HepG2 (cell line): ENCODE measurements around the gene KRTCAP2. TPM values are rescaled to one million over a fixed set of nuclear protein-coding genes. Genes with fewer than 3 reads are reported as not detected.

ENCODE experiments used
- FOXO1 ChIP-seq: sonication (generic); formaldehyde crosslinking; IDR thresholded peaks from 2 replicates; pipeline ENCODE4 v1.4.0; 2020; ENCODE audit warnings: missing genetic modification reagents
- GABPA ChIP-seq, 2 experiments: IDR thresholded peaks; 2 replicates each; pipeline ENCODE4 v1.6.1; 2011 to 2016; ENCODE audit warnings: low read depth in 2 of 2, low read length in 1 of 2, missing biosample characterization in 1 of 2, missing genetic modification characterization in 1 of 2
- MEIS1 ChIP-seq: sonication (generic); formaldehyde crosslinking; IDR thresholded peaks from 2 replicates; pipeline ENCODE4 v1.9.0; 2021; ENCODE audit warnings: mild to moderate bottlenecking, missing genetic modification reagents, moderate library complexity, borderline replicate concordance
- MXD4 ChIP-seq: IDR thresholded peaks from 2 replicates; pipeline ENCODE4 v1.6.1; 2016; ENCODE audit warnings: mild to moderate bottlenecking, missing biosample characterization, missing genetic modification reagents
- PPARG ChIP-seq: conservative IDR thresholded peaks from 2 replicates; pipeline ENCODE4 v1.6.1; 2016; ENCODE audit warnings: missing biosample characterization, missing genetic modification reagents
- TFAP4 ChIP-seq: sonication (generic); IDR thresholded peaks from 2 replicates; pipeline ENCODE4 v1.6.1; 2016; ENCODE audit warnings: low read depth, borderline replicate concordance
- ZNF605 ChIP-seq: sonication (generic); formaldehyde crosslinking; IDR thresholded peaks from 2 replicates; pipeline ENCODE4 v1.8.0; 2022; ENCODE audit warnings: mild to moderate bottlenecking, missing genetic modification reagents
- ZNF609 ChIP-seq: sonication (generic); formaldehyde crosslinking; IDR thresholded peaks from 2 replicates; pipeline ENCODE4 v1.4.0; 2020; ENCODE audit warnings: mild to moderate bottlenecking, missing genetic modification reagents, borderline replicate concordance
- ZNF724P ChIP-seq: sonication (generic); formaldehyde crosslinking; IDR thresholded peaks from 2 replicates; pipeline ENCODE4 v1.8.0; 2022; ENCODE audit warnings: missing genetic modification reagents, borderline replicate concordance
- ZNF749 ChIP-seq: sonication (generic); formaldehyde crosslinking; IDR thresholded peaks from 2 replicates; pipeline ENCODE4 v1.8.0; 2022; ENCODE audit warnings: mild to moderate bottlenecking, missing genetic modification reagents, moderate library complexity, borderline replicate concordance
- polyA plus RNA-seq, 8 experiments: library from polyadenylated mRNA; depleted of rRNA in 3 of 8; stranded (reverse) in 7 of 8; unstranded in 1 of 8; fragments of >200 nt; fragmentation: Illumina TruSeq in 4 of 8; extraction: Trizol in 4 of 8; gene quantifications; 2 replicates each; pipeline versions ENCODE4 v1.2.1 to v1.2.3, GENCODE V29; 2011 to 2016; ENCODE audit warnings: low read depth in 4 of 8, missing spikeins in 1 of 8, mixed read lengths in 1 of 8; ENCODE audit not compliant: insufficient read depth in 1 of 8
- total RNA-seq, 5 experiments: library from RNA; depleted of rRNA; stranded (reverse); fragments of >200 nt; fragmentation: Illumina TruSeq; extraction: Trizol; gene quantifications; 2 replicates each; pipeline ENCODE4 v1.2.3, GENCODE V29; 2016; ENCODE audit warnings: low read depth in 1 of 5
- TF ChIP-seq, protein P1 (sequence below): sonication (generic); formaldehyde crosslinking; IDR thresholded peaks from 2 replicates; pipeline ENCODE4 v1.4.0; 2020; ENCODE audit warnings: mild to moderate bottlenecking, missing genetic modification reagents

KRTCAP2 gene
- total and polyA plus RNA-seq, 2 of the 13 experiments (the other 11 are each of a cell fraction or from before 2014, with no cell fraction given) = 77.3 to 79.4 TPM

DNA sequence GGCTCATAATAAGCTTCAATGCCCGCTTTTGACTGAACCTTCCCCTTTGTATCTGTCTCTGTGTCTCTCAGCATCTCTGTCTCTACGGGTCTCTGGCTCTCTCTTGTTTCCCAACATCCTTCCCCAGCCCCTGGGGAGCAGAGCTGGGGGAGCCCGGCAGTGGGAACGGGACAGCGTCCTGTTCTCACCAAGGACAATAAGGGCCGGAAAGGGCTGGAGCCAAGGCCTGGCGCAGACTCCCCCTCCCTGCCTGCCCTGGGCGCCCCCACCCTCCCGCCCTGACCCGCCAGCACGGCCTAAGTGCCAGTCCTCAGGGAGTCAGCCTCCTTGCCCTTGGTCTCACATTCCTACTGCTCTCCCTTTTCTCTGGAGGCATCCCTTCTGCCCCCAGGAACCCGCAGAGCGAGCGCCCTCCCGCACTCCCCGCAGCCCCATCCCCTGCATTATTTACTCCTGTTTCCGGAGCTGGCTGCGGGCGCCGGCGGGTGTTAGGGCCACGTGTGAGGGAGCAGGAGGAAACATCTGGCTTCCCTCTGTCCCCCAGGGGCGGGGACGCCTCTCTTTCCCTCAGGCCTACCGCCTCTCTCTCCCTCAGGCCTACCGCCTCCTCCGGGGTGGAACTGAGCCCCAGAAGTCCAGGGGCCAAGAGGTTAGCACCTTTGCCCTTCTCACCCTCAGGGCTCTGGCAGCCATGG, 6.5 kb downstream of the KRTCAP2 start (continued):
- TF ChIP-seq ZNF724P (CRISPR knock-in tag) (no peak), ZNF749 (CRISPR knock-in tag) (no peak), PPARG (CRISPR knock-in tag) (no peak), GABPA (IDR thresholded peaks at IDR 0.05; ENCODE audit: low read depth, low read length) (no peak), GABPA (CRISPR knock-in tag; IDR thresholded peaks at IDR 0.05; ENCODE audit: low read depth) (peak; percentile 20; the same call in 1 of the 2 replicates), ZNF605 (CRISPR knock-in tag) (no peak), TFAP4 (peak; percentile 34; the same call in 1 of the 2 replicates), MEIS1 (no peak), ZNF609 (CRISPR knock-in tag) (no peak), MXD4 (CRISPR knock-in tag) (no peak), FOXO1 (no peak)
- TF ChIP-seq, protein P1, sequence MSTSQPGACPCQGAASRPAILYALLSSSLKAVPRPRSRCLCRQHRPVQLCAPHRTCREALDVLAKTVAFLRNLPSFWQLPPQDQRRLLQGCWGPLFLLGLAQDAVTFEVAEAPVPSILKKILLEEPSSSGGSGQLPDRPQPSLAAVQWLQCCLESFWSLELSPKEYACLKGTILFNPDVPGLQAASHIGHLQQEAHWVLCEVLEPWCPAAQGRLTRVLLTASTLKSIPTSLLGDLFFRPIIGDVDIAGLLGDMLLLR = no peak
